GM20431 (cell line): ENCODE data around the gene GGTA1.
"Not testable (repeated sequence)": the region's sequence is repeated elsewhere in the genome, so short reads cannot be mapped to it uniquely, and the experiment has no call there.

Experiments
- in situ Hi-C: fragments of 300-500 bp; cut with MseI, MboI; formaldehyde crosslinking; loops from one replicate; pipeline ENCODE4 v1.15.0; 2020; ENCODE audit warnings: low sequenced_read_pairs; ENCODE audit not compliant: unreplicated experiment

GGTA1 gene

GRCh38 chr9:121463026-121463807 lies 36.4 kb downstream of the GGTA1 start:
- in situ Hi-C loops: no loop called here

- in situ Hi-C loops: no loop called here
Observed at GRCh38 chr9:121459513-121459912, 40.1 kb downstream of the GGTA1 start.

- in situ Hi-C loops: not testable (repeated sequence)
Observed at GRCh38 chr9:121458449-121458848, 41.2 kb downstream of the GGTA1 start.

GRCh38 chr9:121455527-121456239 lies 44.0 kb downstream of the GGTA1 start:
- in situ Hi-C loops: no loop called here

GRCh38 chr9:121454972-121455371 lies 44.7 kb downstream of the GGTA1 start:
- in situ Hi-C loops: no loop called here

GRCh38 chr9:121453232-121453892 lies 46.3 kb downstream of the GGTA1 start:
- in situ Hi-C loops: no loop called here

- in situ Hi-C loops: no loop called here
Observed at GRCh38 chr9:121452085-121452484, 47.6 kb downstream of the GGTA1 start.

- in situ Hi-C loops: no loop called here
Observed at GRCh38 chr9:121451586-121451985, 48.1 kb downstream of the GGTA1 start.

- in situ Hi-C loops: no loop called here
Observed at GRCh38 chr9:121450241-121450640, 49.4 kb downstream of the GGTA1 start.

- in situ Hi-C loops: no loop called here
Observed at GRCh38 chr9:121449786-121450185, 49.9 kb downstream of the GGTA1 start.

- in situ Hi-C loops: no loop called here
Observed at GRCh38 chr9:121447321-121447834, 52.3 kb downstream of the GGTA1 start.

GRCh38 chr9:121445986-121446385 lies 53.7 kb downstream of the GGTA1 start:
- in situ Hi-C loops: no loop called here

- in situ Hi-C loops: no loop called here
Observed at GRCh38 chr9:121443981-121444380, 55.7 kb downstream of the GGTA1 start.

- in situ Hi-C loops: no loop called here
Observed at GRCh38 chr9:121441165-121441564, 58.5 kb downstream of the GGTA1 start.

- in situ Hi-C loops: no loop called here
Observed at GRCh38 chr9:121439711-121440664, 59.7 kb downstream of the GGTA1 start.

- in situ Hi-C loops: no loop called here
Observed at GRCh38 chr9:121439016-121439415, 60.6 kb downstream of the GGTA1 start.

- in situ Hi-C loops: no loop called here
Observed at GRCh38 chr9:121437891-121438290, 61.8 kb downstream of the GGTA1 start.

- in situ Hi-C loops: not testable (repeated sequence)
Observed at GRCh38 chr9:121437046-121437445, 62.6 kb downstream of the GGTA1 start.

GRCh38 chr9:121434969-121435368 lies 64.7 kb downstream of the GGTA1 start:
- in situ Hi-C loops: no loop called here

- in situ Hi-C loops: no loop called here
Observed at GRCh38 chr9:121427899-121428298, 71.7 kb downstream of the GGTA1 start.
